Type B pancreatic cell (in vitro differentiated cells): ENCODE results near the gene PCDHB5. TPM values are rescaled to one million over a fixed set of nuclear protein-coding genes. Genes with fewer than 3 reads are reported as not detected.
"Not testable (repeated sequence)": the region's sequence is repeated elsewhere in the genome, so short reads cannot be mapped to it uniquely, and the experiment has no call there.

ENCODE experiments used
- DNase-seq: peaks from one replicate; pipeline ENCODE4 v3.0.0; 2021; ENCODE audit warnings: mixed read lengths; ENCODE audit not compliant: unreplicated experiment; ENCODE audit errors: extremely low spot score
- H3K27ac Mint-ChIP-seq: 2 replicates; pipeline ENCODE4 v1.8.0; 2021; ENCODE audit warnings: mild to moderate bottlenecking, mixed read lengths
- H3K27me3 Mint-ChIP-seq: 2 replicates; pipeline ENCODE4 v1.8.0; 2021; ENCODE audit warnings: mixed read lengths
- H3K36me3 Mint-ChIP-seq: 2 replicates; pipeline ENCODE4 v1.8.0; 2021; ENCODE audit warnings: mixed read lengths
- H3K4me1 Mint-ChIP-seq: one replicate; pipeline ENCODE4 v1.8.0; 2021; ENCODE audit warnings: mixed read lengths; ENCODE audit not compliant: unreplicated experiment
- H3K4me3 Mint-ChIP-seq: 2 replicates; pipeline ENCODE4 v1.8.0; 2021; ENCODE audit warnings: mild to moderate bottlenecking, mixed read lengths
- H3K9me3 Mint-ChIP-seq: 2 replicates; pipeline ENCODE4 v1.8.0; 2021; ENCODE audit warnings: mixed read lengths
- long read RNA-seq: library from polyadenylated mRNA; unstranded; transcript quantifications from one replicate; pipeline ENCODE4 v2.0.0, GENCODE V29; 2020
- total RNA-seq: library from RNA; stranded (reverse); gene quantifications from 2 replicates; pipeline ENCODE4 v1.2.1, GENCODE V29; 2021; ENCODE audit warnings: low replicate concordance
- TF ChIP-seq, protein P1 (sequence below): fragments of 200-600 bp; sonication (generic); conservative IDR thresholded peaks from 2 replicates; pipeline ENCODE4 v1.5.0; 2021; ENCODE audit warnings: antibody characterized with exemption, mild to moderate bottlenecking

PCDHB5 gene
- 7.3 and 28.8 TPM in 2 replicates for total RNA-seq
- long read RNA-seq, transcript PCDHB5-201 (1 exons, 3,408 nt): major isoform, 36 of 39 reads
- long read RNA-seq, partial matches to known transcripts: 0 of 39 reads
- long read RNA-seq, other reads (novel, unspliced or antisense): 3 of 39 reads

DNA sequence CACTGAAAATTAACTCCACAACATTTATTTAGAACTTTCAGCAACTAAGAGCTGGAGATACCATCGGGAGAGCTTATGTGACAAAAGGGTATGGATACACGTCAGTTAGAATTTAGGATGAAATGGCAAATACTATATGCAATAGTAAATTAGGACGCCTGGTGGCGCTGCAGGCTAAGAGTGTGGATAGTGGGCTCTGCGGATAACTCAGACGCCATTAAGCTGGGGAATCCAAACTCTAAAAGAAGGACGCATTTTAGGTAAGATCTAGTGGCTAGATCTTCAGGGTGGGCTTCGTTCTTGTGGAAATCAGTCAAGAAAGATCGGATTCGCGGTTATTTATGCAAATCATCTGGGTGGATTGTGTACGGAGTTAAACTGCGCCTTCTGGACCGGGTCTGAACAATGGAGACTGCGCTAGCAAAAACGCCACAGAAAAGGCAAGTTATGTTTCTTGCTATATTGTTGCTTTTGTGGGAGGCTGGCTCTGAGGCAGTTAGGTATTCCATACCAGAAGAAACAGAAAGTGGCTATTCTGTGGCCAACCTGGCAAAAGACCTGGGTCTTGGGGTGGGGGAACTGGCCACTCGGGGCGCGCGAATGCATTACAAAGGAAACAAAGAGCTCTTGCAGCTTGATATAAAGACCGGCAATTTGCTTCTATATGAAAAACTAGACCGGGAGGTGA is at the start of gene PCDHB5:
Gene PCDHB5, plus strand, starts transcription at position 177 of the 688 bp plus-strand sequence. Its CDS starts 229 bp downstream, at position 406.
- no peaks in the 10 kb centered on the region for H3K4me1 Mint-ChIP-seq
- TF ChIP-seq, protein P1, sequence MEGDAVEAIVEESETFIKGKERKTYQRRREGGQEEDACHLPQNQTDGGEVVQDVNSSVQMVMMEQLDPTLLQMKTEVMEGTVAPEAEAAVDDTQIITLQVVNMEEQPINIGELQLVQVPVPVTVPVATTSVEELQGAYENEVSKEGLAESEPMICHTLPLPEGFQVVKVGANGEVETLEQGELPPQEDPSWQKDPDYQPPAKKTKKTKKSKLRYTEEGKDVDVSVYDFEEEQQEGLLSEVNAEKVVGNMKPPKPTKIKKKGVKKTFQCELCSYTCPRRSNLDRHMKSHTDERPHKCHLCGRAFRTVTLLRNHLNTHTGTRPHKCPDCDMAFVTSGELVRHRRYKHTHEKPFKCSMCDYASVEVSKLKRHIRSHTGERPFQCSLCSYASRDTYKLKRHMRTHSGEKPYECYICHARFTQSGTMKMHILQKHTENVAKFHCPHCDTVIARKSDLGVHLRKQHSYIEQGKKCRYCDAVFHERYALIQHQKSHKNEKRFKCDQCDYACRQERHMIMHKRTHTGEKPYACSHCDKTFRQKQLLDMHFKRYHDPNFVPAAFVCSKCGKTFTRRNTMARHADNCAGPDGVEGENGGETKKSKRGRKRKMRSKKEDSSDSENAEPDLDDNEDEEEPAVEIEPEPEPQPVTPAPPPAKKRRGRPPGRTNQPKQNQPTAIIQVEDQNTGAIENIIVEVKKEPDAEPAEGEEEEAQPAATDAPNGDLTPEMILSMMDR: peak; percentile 61
- H3K9me3 Mint-ChIP-seq: peaks cover 29% of the 10 kb centered on the region
- DNase-seq: no peak
- peak within 1 kb of the TSS; percentile 94 for H3K4me3 Mint-ChIP-seq
- H3K36me3 Mint-ChIP-seq: peaks cover 25% of the 10 kb centered on the region
- H3K27me3 Mint-ChIP-seq: no peaks in the 10 kb centered on the region
- peak within 1 kb of the TSS; percentile 94 for H3K27ac Mint-ChIP-seq

DNA sequence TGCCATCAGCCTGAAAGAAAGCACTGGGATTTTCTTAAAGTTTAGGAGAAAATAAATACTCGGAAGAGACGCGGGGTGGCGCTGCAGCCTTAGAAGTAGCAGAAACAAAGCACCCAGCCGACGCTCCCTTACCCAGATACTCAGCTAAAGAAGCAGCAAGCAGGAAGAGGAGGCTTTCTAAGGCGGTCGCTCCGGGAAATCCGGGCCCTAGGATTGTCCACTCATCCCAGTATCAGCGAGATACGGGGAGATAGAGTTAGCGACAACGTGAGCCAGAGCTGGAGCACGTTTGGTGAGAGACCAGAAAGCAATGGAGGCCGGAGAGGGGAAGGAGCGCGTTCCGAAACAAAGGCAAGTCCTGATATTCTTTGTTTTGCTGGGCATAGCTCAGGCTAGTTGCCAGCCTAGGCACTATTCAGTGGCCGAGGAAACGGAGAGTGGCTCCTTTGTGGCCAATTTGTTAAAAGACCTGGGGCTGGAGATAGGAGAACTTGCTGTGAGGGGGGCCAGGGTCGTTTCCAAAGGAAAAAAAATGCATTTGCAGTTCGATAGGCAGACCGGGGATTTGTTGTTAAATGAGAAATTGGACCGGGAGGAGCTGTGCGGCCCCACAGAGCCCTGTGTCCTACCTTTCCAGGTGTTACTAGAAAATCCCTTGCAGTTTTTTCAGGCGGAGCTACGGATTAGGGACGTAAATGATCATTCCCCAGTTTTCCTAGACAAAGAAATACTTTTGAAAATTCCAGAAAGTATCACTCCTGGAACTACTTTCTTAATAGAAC is 40.3 kb upstream of the PCDHB5 start, which contains the start of gene PCDHB2:
Gene PCDHB2, plus strand, starts transcription at position 135 of the 782 bp plus-strand sequence. Its CDS starts 176 bp downstream, at position 311.
- DNase-seq: no peak
- H3K9me3 Mint-ChIP-seq: peaks cover 17% of the 10 kb centered on the region
- H3K4me1 Mint-ChIP-seq: no peaks in the 10 kb centered on the region
- TF ChIP-seq, protein P1: peak; percentile 89
- peaks cover 2% of the 10 kb centered on the region for H3K27me3 Mint-ChIP-seq
- peaks cover 33% of the 10 kb centered on the region for H3K36me3 Mint-ChIP-seq
- H3K4me3 Mint-ChIP-seq: peak within 1 kb of the TSS; percentile 99
- peak within 1 kb of the TSS; percentile 96 for H3K27ac Mint-ChIP-seq

DNA sequence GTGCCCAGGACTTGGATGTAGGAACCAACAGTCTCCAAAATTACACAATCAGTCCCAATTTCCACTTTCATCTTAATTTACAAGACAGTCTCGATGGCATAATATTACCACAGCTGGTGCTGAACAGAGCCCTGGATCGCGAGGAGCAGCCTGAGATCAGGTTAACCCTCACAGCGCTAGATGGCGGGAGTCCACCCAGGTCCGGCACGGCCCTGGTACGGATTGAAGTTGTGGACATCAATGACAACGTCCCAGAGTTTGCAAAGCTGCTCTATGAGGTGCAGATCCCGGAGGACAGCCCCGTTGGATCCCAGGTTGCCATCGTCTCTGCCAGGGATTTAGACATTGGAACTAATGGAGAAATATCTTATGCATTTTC is 39.8 kb upstream of the PCDHB5 start:
- H3K27me3 Mint-ChIP-seq: peaks cover 2% of the 10 kb centered on the region
- TF ChIP-seq, protein P1: no peak
- peaks cover 39% of the 10 kb centered on the region for H3K36me3 Mint-ChIP-seq
- DNase-seq: no peak
- H3K9me3 Mint-ChIP-seq: peaks cover 22% of the 10 kb centered on the region
- H3K27ac Mint-ChIP-seq: peak overlapping the region; percentile 96
- H3K4me1 Mint-ChIP-seq: no peaks in the 10 kb centered on the region
- H3K4me3 Mint-ChIP-seq: peak overlapping the region; percentile 99

DNA sequence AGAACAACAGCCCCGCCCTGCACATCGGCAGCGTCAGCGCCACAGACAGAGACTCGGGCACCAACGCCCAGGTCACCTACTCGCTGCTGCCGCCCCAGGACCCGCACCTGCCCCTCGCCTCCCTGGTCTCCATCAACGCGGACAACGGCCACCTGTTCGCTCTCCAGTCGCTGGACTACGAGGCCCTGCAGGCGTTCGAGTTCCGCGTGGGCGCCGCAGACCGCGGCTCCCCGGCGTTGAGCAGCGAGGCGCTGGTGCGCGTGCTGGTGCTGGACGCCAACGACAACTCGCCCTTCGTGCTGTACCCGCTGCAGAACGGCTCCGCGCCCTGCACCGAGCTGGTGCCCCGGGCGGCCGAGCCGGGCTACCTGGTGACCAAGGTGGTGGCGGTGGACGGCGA is 38.8 kb upstream of the PCDHB5 start:
- DNase-seq, H3K4me1 Mint-ChIP-seq, H3K4me3 Mint-ChIP-seq, H3K27ac Mint-ChIP-seq, H3K27me3 Mint-ChIP-seq: not testable (repeated sequence)
- Mint-ChIP-seq H3K9me3 (peaks cover 23% of the 10 kb centered on the region), H3K36me3 (peaks cover 48% of the 10 kb centered on the region)

DNA sequence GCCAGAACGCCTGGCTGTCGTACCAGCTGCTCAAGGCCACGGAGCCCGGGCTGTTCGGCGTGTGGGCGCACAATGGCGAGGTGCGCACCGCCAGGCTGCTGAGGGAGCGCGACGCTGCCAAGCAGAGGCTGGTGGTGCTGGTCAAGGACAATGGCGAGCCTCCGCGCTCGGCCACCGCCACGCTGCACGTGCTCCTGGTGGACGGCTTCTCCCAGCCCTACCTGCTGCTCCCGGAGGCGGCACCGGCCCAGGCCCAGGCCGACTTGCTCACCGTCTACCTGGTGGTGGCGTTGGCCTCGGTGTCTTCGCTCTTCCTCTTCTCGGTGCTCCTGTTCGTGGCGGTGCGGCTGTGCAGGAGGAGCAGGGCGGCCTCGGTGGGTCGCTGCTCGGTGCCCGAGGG is 38.4 kb upstream of the PCDHB5 start:
- peaks cover 52% of the 10 kb centered on the region for H3K36me3 Mint-ChIP-seq
- H3K4me3 Mint-ChIP-seq, H3K27me3 Mint-ChIP-seq, H3K4me1 Mint-ChIP-seq, H3K27ac Mint-ChIP-seq, DNase-seq: not testable (repeated sequence)
- H3K9me3 Mint-ChIP-seq: peaks cover 27% of the 10 kb centered on the region

DNA sequence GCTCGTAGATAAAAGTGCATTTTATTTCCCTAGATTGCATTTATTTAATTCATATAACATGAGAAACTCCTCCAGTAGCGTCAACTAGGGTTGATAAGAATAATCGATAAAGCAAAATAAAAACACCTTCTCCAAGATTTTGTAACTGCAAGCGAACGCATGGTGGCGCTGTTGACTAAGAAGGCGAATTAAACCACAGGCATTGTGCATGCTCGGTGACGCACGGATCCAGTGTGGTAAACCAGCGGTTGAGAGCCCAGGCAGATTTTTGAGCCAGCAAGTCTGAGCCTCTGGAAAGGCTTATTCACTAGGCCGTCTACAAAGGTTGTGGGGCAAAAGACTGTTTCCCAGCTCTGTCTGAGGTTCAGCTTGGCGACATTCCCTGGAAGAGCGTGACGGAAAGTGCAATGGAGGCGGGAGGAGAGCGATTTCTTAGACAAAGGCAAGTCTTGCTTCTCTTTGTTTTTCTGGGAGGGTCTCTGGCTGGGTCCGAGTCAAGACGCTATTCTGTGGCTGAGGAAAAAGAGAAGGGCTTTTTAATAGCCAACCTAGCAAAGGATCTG is 34.7 kb upstream of the PCDHB5 start, which contains the start of gene PCDHB3:
Gene PCDHB3, plus strand, starts transcription at position 231 of the 563 bp plus-strand sequence. Its CDS starts 177 bp downstream, at position 408.
- H3K9me3 Mint-ChIP-seq: peaks cover 22% of the 10 kb centered on the region
- H3K27ac Mint-ChIP-seq: peak within 1 kb of the TSS; percentile 77
- peaks cover 47% of the 10 kb centered on the region for H3K36me3 Mint-ChIP-seq
- peak within 1 kb of the TSS; percentile 78 for H3K4me3 Mint-ChIP-seq
- TF ChIP-seq, protein P1: no peak
- DNase-seq: no peak
- H3K4me1 Mint-ChIP-seq: no peaks in the 10 kb centered on the region
- no peaks in the 10 kb centered on the region for H3K27me3 Mint-ChIP-seq
